Endothelial cell of umbilical vein (primary cell): ENCODE measurements around the gene ZNF407.

Experiments
- EZH2 ChIP-seq: IDR thresholded peaks from 2 replicates; pipeline ENCODE4 v1.6.1; 2012; ENCODE audit warnings: borderline replicate concordance, low read depth, mild to moderate bottlenecking, moderate library complexity, low read length, inconsistent platforms; ENCODE audit not compliant: severe bottlenecking
- FOS ChIP-seq: IDR thresholded peaks from 2 replicates; pipeline ENCODE4 v1.6.1; 2011; ENCODE audit warnings: mild to moderate bottlenecking, low read length, moderate library complexity, borderline replicate concordance; ENCODE audit not compliant: insufficient read depth
- GATA2 ChIP-seq: IDR thresholded peaks from 2 replicates; pipeline ENCODE4 v1.7.0; 2011; ENCODE audit warnings: low read depth, mild to moderate bottlenecking, moderate library complexity, mixed read lengths, low read length; ENCODE audit not compliant: insufficient read length, insufficient read depth
- JUN ChIP-seq: IDR thresholded peaks from 2 replicates; pipeline ENCODE4 v1.6.1; 2011; ENCODE audit warnings: borderline replicate concordance, low read depth; ENCODE audit not compliant: insufficient read length, insufficient read depth
- MYC ChIP-seq: IDR thresholded peaks from one replicate; pipeline ENCODE4 v1.6.1; 2011; ENCODE audit warnings: mild to moderate bottlenecking, low read depth, low read length
- POLR2A ChIP-seq: IDR thresholded peaks from 2 replicates; pipeline ENCODE4 v1.6.1; 2012; ENCODE audit warnings: low read depth, mild to moderate bottlenecking, control low read depth, low read length
- POLR2AphosphoS5 ChIP-seq: IDR thresholded peaks from 2 replicates; pipeline ENCODE4 v1.6.1; 2012; ENCODE audit warnings: low read depth, mild to moderate bottlenecking, control low read depth, low read length, moderate library complexity; ENCODE audit not compliant: insufficient read depth
- TF ChIP-seq, protein P1 (sequence below), 2 donors: IDR thresholded peaks; 1 replicate in 1 of 2; 2 replicates in 1 of 2; pipeline ENCODE4 v1.5.1; 2011; ENCODE audit warnings: low read length in 2 of 2, mild to moderate bottlenecking in 2 of 2, moderate library complexity in 2 of 2, control low read depth in 1 of 2, inconsistent platforms in 1 of 2, low read depth in 1 of 2; ENCODE audit not compliant: insufficient read depth in 1 of 2; ENCODE audit errors: extremely low read depth in 1 of 2

DNA sequence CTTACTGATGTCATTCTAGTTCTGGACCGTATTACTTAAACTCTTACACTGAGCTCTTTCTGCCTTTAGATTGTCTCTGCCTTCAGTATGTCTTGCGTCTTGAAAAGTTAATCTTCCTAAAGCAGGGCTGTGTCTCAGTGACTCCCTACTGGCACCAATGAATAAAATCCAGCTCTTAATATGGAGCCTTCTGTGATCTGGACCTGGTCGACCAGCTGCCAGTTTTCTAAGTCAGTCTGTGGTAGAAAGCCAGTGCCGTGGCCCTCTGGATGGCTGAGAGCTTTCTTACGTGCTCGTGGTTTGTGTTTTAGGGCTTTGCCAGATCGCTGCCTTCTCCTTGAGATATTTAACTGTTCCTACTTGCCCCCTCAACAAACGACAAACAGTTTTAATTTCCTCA lies 26.8 kb downstream of the ZNF407 start:
- TF ChIP-seq POLR2AphosphoS5 (no peak), POLR2A (no peak), JUN (no peak), EZH2 (no peak), FOS (no peak), MYC (no peak), GATA2 (no peak)
- TF ChIP-seq, protein P1, sequence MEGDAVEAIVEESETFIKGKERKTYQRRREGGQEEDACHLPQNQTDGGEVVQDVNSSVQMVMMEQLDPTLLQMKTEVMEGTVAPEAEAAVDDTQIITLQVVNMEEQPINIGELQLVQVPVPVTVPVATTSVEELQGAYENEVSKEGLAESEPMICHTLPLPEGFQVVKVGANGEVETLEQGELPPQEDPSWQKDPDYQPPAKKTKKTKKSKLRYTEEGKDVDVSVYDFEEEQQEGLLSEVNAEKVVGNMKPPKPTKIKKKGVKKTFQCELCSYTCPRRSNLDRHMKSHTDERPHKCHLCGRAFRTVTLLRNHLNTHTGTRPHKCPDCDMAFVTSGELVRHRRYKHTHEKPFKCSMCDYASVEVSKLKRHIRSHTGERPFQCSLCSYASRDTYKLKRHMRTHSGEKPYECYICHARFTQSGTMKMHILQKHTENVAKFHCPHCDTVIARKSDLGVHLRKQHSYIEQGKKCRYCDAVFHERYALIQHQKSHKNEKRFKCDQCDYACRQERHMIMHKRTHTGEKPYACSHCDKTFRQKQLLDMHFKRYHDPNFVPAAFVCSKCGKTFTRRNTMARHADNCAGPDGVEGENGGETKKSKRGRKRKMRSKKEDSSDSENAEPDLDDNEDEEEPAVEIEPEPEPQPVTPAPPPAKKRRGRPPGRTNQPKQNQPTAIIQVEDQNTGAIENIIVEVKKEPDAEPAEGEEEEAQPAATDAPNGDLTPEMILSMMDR (IDR thresholded peaks at IDR 0.05; ENCODE audit: extremely low read depth in 1 of 2, insufficient read depth in 1 of 2, low read depth in 1 of 2, low read length in 2 of 2) = no peak
